ENCODE data around the gene NECTIN1. TPM values are rescaled to one million over a fixed set of nuclear protein-coding genes. Genes with fewer than 3 reads are reported as not detected.

Gene NECTIN1
- total and polyA plus RNA-seq, 5 experiments from 2014 or later, result 0.48 to 2.8 (median 1.7) TPM; not detected in 1

DNA sequence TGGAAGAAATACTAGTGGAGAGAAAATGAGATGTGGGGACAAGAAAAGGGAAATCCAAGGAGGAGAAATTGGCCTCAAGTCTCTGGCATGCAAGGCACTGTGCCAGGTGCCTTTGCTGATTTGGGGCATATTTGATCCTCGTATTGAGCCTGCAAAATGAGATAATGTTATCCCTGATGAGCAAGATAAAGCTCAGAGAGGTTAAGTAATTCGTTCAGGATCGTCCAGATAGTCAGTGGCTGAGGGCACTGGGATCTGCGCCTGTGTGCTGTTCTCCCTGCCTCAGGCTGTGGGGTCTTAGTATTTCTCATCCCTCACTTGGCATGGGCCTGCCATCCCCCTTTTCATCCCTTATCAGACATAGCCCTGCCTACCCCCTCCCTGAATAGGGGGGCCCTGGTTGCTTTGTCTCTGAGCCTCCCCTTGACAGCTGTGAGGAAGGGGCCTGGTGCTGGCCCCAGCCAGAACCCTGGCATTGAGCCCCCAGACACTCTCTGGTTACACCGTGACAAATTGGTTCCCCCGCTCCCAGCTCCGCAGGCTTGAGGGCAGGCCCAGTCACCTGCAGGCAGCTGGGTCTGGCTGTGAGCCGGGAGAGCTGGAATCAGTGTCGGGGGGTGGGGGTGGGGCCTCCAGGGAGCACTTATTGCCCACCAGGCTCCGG is 85.7 kb downstream of the NECTIN1 start:
- H3K4me1 Mint-ChIP-seq, result peaks cover 0 to 5% (median 0%) of the 10 kb centered on the region in 4 donors
- POLR2A ChIA-PET, result no interaction called here
- no peak overlapping the region for H3K4me3 Mint-ChIP-seq
- H3K27ac Mint-ChIP-seq, result no peak overlapping the region
- ATAC-seq, result no peak
- H3K27me3 Mint-ChIP-seq, result peaks cover 0 to 9% (median 7%) of the 10 kb centered on the region in 5 donors
- no peak for DNase-seq
- no peaks in the 10 kb centered on the region for H3K36me3 Mint-ChIP-seq
- no peaks in the 10 kb centered on the region for H3K9me3 Mint-ChIP-seq

- DNase-seq (peak in 2 of 10 donors; percentile 9 to 19), ATAC-seq (no peak)
- no peaks in the 10 kb centered on the region for H3K36me3 Mint-ChIP-seq
- H3K4me3 Mint-ChIP-seq, result no peak overlapping the region
- peak overlapping the region in 1 of 10 donors; percentile 18 for H3K27ac Mint-ChIP-seq
- H3K9me3 Mint-ChIP-seq, result no peaks in the 10 kb centered on the region
- peaks cover 0 to 9% (median 7%) of the 10 kb centered on the region in 5 donors for H3K27me3 Mint-ChIP-seq
- POLR2A ChIA-PET, result no interaction called here
- peaks cover 0 to 5% (median 0%) of the 10 kb centered on the region in 4 donors for H3K4me1 Mint-ChIP-seq
Measured at GRCh38 chr11:119641983-119642745, 86.8 kb downstream of the NECTIN1 start.

- Mint-ChIP-seq H3K27me3 (peaks cover 0 to 7% (median 4%) of the 10 kb centered on the region in 5 donors), H3K27ac (no peak overlapping the region), H3K4me3 (no peak overlapping the region), H3K36me3 (no peaks in the 10 kb centered on the region), H3K9me3 (no peaks in the 10 kb centered on the region), H3K4me1 (peaks cover 0 to 5% (median 0%) of the 10 kb centered on the region in 4 donors)
- POLR2A ChIA-PET, result no interaction called here
- ATAC-seq, result no peak
- no peak for DNase-seq
Measured at GRCh38 chr11:119640541-119640940, 88.5 kb downstream of the NECTIN1 start.

DNA sequence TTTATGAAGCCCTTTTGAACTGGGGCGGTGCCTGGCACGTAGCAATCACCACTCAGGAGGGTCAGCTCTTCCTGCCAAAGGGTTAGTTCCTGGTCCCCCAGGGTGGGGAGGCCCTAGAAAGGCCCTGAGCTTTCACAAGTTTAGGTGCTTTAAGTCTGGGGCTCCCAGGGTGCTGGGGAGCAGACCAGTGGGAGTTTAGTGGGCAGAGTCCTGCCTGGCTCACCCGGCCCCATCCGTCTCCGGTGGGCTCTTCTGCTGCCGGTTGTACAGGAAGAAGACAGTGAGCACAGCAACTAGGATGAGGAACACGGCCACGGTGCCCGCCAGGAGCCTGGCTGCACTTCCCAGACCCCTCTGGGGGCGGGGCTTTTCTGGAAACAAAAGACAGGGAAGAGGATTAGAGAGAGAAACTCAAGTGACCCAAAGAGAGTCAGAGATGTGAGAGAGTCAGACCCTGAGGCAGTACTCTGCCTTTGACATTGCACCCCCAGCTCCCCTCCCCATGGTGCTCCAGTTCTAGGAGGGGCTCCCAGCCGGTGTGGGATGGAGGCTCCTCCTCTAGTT is 89.3 kb downstream of the NECTIN1 start:
- no peak overlapping the region for H3K4me3 Mint-ChIP-seq
- H3K9me3 Mint-ChIP-seq, result no peaks in the 10 kb centered on the region
- DNase-seq (no peak), ATAC-seq (no peak)
- POLR2A ChIA-PET, result no interaction called here
- peaks cover 0 to 7% (median 0%) of the 10 kb centered on the region in 5 donors for H3K27me3 Mint-ChIP-seq
- no peak overlapping the region for H3K27ac Mint-ChIP-seq
- peaks cover 0 to 5% (median 0%) of the 10 kb centered on the region in 4 donors for H3K4me1 Mint-ChIP-seq
- no peaks in the 10 kb centered on the region for H3K36me3 Mint-ChIP-seq

- Mint-ChIP-seq H3K27me3 (peaks cover 0 to 7% (median 0%) of the 10 kb centered on the region in 5 donors), H3K27ac (no peak overlapping the region), H3K4me1 (peaks cover 0 to 5% (median 0%) of the 10 kb centered on the region in 4 donors), H3K4me3 (no peak overlapping the region), H3K36me3 (no peaks in the 10 kb centered on the region), H3K9me3 (no peaks in the 10 kb centered on the region)
- DNase-seq, result no peak
- POLR2A ChIA-PET, result no interaction called here
- ATAC-seq, result no peak
Measured at GRCh38 chr11:119638851-119639250, 90.1 kb downstream of the NECTIN1 start.

DNA sequence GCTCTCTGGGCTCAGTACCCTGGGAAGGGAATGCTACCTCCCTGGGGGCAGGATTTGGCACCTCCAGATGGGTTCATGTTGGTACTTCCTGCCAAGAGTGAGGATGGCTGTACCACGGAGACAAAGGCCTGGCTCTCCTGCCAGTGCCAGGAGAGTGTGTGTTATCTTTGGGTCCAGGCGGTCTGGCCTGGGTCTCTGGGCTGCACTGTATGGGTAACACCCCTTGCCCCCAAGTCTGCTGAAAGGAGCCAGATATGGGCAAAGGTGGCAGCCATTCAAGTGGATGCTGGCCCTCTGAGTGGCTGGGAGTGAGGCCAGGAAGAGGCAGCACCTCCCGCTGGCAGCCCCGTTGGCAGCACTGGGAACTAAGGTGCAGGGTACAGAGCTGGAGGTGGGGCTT is 91.5 kb downstream of the NECTIN1 start:
- Mint-ChIP-seq H3K27ac (no peak overlapping the region), H3K4me1 (peaks cover 0 to 5% (median 0%) of the 10 kb centered on the region in 4 donors), H3K4me3 (no peak overlapping the region), H3K36me3 (no peaks in the 10 kb centered on the region), H3K27me3 (peaks cover 0 to 7% (median 0%) of the 10 kb centered on the region in 5 donors), H3K9me3 (peaks cover 0 to 2% (median 0%) of the 10 kb centered on the region in 9 donors)
- POLR2A ChIA-PET, result no interaction called here
- DNase-seq (no peak), ATAC-seq (no peak)

GRCh38 chr11:119635776-119636175 is 93.2 kb downstream of the NECTIN1 start:
- Mint-ChIP-seq H3K36me3 (no peaks in the 10 kb centered on the region), H3K27me3 (peaks cover 0 to 5% (median 0%) of the 10 kb centered on the region in 5 donors)

GRCh38 chr11:119635041-119635740 is 93.8 kb downstream of the NECTIN1 start:
- H3K9me3 Mint-ChIP-seq, result peaks cover 0 to 2% (median 0%) of the 10 kb centered on the region in 9 donors
- POLR2A ChIA-PET, result no interaction called here
- peaks cover 0 to 2% (median 0%) of the 10 kb centered on the region in 4 donors for H3K4me1 Mint-ChIP-seq
- no peak overlapping the region for H3K27ac Mint-ChIP-seq
- no peak for DNase-seq
- peaks cover 0 to 8% (median 0%) of the 10 kb centered on the region in 5 donors for H3K27me3 Mint-ChIP-seq
- H3K4me3 Mint-ChIP-seq, result no peak overlapping the region
- no peaks in the 10 kb centered on the region for H3K36me3 Mint-ChIP-seq
- ATAC-seq, result no peak

More at GRCh38 chr11:119635776-119636175, 93.2 kb downstream of the NECTIN1 start:
- H3K9me3 Mint-ChIP-seq, result peaks cover 0 to 2% (median 0%) of the 10 kb centered on the region in 9 donors
- DNase-seq, result no peak
- POLR2A ChIA-PET, result no interaction called here
- peaks cover 0 to 1% (median 0%) of the 10 kb centered on the region in 4 donors for H3K4me1 Mint-ChIP-seq
- H3K4me3 Mint-ChIP-seq, result no peak overlapping the region
- no peak for ATAC-seq
- H3K27ac Mint-ChIP-seq, result no peak overlapping the region

GRCh38 chr11:119634301-119634700 is 94.7 kb downstream of the NECTIN1 start:
- H3K4me3 Mint-ChIP-seq, result no peak overlapping the region
- peaks cover 0 to 2% (median 0%) of the 10 kb centered on the region in 9 donors for H3K9me3 Mint-ChIP-seq
- H3K36me3 Mint-ChIP-seq, result no peaks in the 10 kb centered on the region
- DNase-seq, result no peak
- H3K4me1 Mint-ChIP-seq, result peaks cover 0 to 2% (median 0%) of the 10 kb centered on the region in 4 donors
- POLR2A ChIA-PET, result no interaction called here
- no peak overlapping the region for H3K27ac Mint-ChIP-seq
- H3K27me3 Mint-ChIP-seq, result peaks cover 0 to 5% (median 0%) of the 10 kb centered on the region in 5 donors
- ATAC-seq, result no peak

GRCh38 chr11:119629834-119630624 is 99.0 kb downstream of the NECTIN1 start:
- no peak for DNase-seq
- peaks cover 0 to 2% (median 0%) of the 10 kb centered on the region in 9 donors for H3K9me3 Mint-ChIP-seq
- peaks cover 0 to 28% (median 17%) of the 10 kb centered on the region in 5 donors for H3K27me3 Mint-ChIP-seq
- POLR2A ChIA-PET, result no interaction called here
- no peak overlapping the region for H3K4me3 Mint-ChIP-seq
- no peak for ATAC-seq
- H3K27ac Mint-ChIP-seq, result no peak overlapping the region
- no peaks in the 10 kb centered on the region for H3K36me3 Mint-ChIP-seq
- peaks cover 0 to 2% (median 0%) of the 10 kb centered on the region in 4 donors for H3K4me1 Mint-ChIP-seq

DNA sequence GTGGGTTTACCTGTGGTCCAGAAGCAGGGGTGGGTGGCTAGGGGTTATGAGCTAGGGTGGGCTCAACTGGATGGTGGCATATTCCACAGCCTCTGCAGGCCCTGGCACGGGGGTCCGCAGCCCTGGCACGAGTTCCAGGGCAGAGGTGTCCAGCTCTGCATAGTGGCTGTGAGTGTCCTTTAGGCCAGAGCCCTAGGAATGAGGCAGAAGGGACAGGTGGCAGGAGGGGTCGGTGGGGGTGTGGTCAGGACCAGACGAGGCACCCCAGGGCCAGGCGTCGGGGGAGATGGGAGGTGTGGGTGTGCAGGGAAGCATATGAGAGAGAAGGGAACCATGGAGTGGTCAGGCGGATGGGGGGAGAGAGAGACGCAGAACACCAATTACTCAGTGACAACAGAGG is 99.9 kb downstream of the NECTIN1 start:
- ATAC-seq (no peak), DNase-seq (no peak)
- H3K27ac Mint-ChIP-seq, result no peak overlapping the region
- POLR2A ChIA-PET, result no interaction called here
- H3K36me3 Mint-ChIP-seq, result no peaks in the 10 kb centered on the region
- peaks cover 0 to 2% (median 0%) of the 10 kb centered on the region in 9 donors for H3K9me3 Mint-ChIP-seq
- H3K27me3 Mint-ChIP-seq, result peaks cover 0 to 28% (median 20%) of the 10 kb centered on the region in 5 donors
- no peak overlapping the region for H3K4me3 Mint-ChIP-seq
- H3K4me1 Mint-ChIP-seq, result peaks cover 0 to 2% (median 0%) of the 10 kb centered on the region in 4 donors

DNA sequence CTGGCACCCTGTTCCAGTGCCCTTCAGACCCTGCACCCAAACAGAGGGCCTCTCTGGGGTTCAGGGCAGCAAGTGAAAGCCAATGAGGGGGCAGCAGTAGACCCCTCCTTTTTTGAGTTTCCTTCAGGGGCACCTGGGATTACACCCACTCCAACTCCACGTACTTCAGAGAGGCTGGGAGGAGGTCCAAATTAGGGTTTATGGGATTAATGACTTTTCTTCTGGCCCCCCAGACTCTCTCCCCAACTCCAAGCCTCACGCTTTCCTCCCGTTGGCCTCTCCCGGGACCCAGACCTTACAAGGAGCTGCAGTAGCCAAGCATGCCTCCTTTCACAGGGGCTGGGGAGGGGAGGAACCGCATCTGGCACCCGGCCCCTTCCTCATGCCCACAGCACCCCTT is 101.7 kb downstream of the NECTIN1 start:
- DNase-seq (no peak), ATAC-seq (no peak)
- no peak overlapping the region for H3K4me3 Mint-ChIP-seq
- H3K36me3 Mint-ChIP-seq, result no peaks in the 10 kb centered on the region
- no peaks in the 10 kb centered on the region for H3K9me3 Mint-ChIP-seq
- H3K27ac Mint-ChIP-seq, result peak overlapping the region in 1 of 10 donors; percentile 40
- H3K27me3 Mint-ChIP-seq, result peaks cover 0 to 38% (median 27%) of the 10 kb centered on the region in 5 donors
- POLR2A ChIA-PET, result no interaction called here
- H3K4me1 Mint-ChIP-seq, result peaks cover 0 to 2% (median 0%) of the 10 kb centered on the region in 4 donors

All from naive thymus-derived CD8-positive, alpha-beta T cell (primary cell).